Astrocyte (in vitro differentiated cells and primary cell): ENCODE results near the gene OLFM2.

Source experiments
- EZH2 ChIP-seq: IDR thresholded peaks from 2 replicates; pipeline ENCODE4 v1.6.1; 2012; ENCODE audit warnings: mild to moderate bottlenecking, low read length, inconsistent platforms; ENCODE audit not compliant: insufficient read depth
- TF ChIP-seq, protein P1 (sequence below): IDR thresholded peaks from 2 replicates; pipeline ENCODE4 v1.5.1; 2011; ENCODE audit warnings: low read depth, mild to moderate bottlenecking, inconsistent platforms, low read length, moderate library complexity; ENCODE audit not compliant: insufficient read depth

- TF ChIP-seq, protein P1, sequence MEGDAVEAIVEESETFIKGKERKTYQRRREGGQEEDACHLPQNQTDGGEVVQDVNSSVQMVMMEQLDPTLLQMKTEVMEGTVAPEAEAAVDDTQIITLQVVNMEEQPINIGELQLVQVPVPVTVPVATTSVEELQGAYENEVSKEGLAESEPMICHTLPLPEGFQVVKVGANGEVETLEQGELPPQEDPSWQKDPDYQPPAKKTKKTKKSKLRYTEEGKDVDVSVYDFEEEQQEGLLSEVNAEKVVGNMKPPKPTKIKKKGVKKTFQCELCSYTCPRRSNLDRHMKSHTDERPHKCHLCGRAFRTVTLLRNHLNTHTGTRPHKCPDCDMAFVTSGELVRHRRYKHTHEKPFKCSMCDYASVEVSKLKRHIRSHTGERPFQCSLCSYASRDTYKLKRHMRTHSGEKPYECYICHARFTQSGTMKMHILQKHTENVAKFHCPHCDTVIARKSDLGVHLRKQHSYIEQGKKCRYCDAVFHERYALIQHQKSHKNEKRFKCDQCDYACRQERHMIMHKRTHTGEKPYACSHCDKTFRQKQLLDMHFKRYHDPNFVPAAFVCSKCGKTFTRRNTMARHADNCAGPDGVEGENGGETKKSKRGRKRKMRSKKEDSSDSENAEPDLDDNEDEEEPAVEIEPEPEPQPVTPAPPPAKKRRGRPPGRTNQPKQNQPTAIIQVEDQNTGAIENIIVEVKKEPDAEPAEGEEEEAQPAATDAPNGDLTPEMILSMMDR, result no peak
- no peak for TF ChIP-seq EZH2
Measured at GRCh38 chr19:9966448-9966847, 30.1 kb upstream of the OLFM2 start.
